Activated CD4-positive, alpha-beta T cell treated with anti-CD3 and anti-CD28 coated beads for 4 hours (primary cell): ENCODE data around the gene FOXB1.

Experiments
- DNase-seq, 2 donors: peaks; one replicate each; pipeline ENCODE4 v3.0.0-alpha.2; 2020

Gene FOXB1

DNA sequence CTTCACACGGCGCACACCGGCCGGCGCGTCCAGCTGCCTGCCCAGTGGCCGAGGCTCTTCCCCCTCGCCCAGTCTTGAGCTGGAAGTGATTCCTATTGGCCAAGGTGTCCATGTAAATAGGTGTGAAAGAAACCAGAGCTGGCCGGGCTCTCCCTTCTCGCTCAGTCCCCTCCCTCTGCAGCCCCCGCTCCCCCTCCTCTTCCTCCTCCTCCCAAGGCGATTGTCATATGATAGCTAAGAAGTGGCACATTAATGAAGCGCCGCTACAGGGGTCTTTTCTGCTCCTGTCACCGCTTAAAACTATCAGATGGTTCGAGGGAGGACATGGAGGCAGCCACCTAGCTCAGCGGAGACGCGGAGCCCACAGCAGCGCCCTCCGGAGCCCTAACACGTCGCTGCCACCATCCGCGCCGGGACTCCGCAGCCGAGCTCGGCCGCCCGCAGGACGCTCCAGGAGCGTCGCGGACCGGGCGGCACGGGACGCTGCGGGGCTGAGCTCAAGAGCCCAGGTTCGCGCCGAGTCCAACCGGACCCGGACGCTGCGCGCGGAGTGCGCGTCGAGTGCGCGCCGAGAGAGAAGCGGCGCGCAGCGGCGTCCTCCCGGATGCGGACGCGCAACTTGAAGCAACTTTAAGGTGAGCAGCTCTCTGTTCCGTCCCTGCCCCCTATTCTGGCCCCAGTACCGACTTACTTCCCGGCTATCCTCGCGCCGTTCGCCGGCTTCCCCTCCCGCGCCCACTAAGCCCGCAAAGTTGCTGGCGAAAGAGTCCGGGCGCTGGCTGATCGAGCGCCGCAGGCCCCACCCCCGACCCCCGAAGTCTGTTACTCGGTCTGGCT lies at the start of gene FOXB1:
Gene FOXB1 (plus strand): TSS at position 303 of the 837 bp plus-strand sequence. CDS start 653 bp downstream, outside the sequence.
- DNase-seq: no peak

DNA sequence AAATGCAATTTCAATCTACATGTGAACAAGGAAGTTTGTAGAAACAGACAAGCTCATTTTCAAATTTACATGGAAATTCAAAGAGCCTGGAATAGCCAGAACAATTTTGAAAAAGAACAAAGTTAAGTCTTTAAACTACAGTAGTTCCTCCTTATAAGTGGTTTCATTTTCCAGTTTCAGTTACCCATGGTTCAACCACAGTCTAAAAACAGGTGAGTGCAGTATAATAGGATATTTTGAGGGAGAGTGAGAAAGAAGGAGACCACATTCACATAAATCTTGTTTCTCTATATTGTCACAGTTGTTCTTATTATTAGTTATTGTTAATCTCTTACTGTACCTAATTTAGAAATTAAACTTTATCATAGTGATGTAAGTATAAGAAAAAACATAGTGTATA lies 45.8 kb upstream of the FOXB1 start:
- no peak for DNase-seq

DNA sequence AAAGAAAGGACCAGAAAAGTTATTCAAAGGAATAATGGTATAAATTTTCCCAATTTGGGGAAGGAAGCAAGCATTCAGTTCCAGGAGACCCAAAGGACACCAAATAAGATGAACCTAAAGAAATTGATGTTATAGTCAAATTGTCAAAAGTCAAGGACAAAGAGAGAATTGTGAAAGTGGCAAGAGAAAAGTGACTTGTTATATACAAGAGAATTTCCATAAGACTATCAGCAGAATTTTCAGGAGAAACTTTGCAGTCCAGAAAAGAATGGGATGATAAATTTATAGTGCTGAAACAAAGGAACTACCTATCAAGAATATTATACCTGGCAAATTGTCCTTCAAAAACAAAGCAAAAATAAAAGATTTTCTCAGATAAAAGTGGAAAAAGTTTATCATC lies 43.8 kb upstream of the FOXB1 start:
- no peak for DNase-seq

DNA sequence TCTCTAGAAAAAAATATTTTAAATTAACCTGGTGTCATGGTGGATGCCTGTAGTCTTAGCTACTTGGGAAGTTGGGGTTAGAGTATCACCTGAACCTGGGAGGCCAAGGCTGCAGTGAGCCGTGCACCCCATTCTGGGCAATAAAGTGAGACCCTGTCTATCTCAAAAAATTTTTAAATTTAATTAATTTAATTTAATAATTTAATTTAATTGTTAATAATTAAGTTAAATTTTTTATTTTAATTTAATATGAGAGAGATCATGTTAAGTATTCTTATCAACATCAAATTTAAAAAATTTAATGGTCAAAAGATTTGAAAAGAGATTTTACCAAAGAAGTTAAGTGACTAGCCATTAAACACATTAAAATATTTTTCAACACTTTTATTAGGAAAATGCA lies 40.8 kb upstream of the FOXB1 start:
- DNase-seq: no peak

DNA sequence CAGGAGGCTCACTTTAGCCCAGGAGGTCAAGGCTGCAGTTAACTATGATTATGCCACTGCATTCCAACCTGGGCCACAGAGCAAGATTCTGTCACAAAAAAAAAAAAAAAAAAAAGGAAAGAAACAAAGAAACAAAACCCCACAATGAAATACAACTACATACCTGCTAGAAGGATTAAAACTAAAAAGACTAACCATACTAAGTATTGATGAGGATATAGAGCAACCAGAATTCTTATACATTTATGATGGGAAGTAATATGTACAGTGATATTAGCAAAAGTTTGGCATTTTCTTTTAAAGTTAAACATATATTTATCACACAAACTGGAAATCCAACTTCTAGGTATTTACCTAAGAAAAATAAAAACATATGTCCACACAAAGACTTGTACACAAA lies 40.2 kb upstream of the FOXB1 start:
- no peak for DNase-seq

DNA sequence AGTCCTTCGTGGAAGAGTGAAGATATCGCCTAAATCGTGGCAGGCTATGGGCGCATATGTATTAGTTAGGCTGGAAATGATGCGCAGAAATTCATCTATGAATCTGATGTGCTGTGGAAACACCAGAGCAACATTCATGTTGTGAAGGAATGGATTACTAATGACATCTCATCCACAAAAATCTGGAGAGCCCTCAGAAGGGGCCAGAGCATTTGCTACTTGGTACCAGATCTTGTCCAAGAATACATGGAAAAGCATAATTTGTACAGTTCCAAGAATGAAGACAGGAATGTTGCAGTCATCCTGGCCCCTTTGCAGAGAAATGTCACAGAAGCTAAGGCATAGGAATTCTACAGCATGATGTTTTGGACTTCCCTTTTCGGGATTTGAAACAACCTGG lies 38.4 kb upstream of the FOXB1 start:
- DNase-seq: no peak

DNA sequence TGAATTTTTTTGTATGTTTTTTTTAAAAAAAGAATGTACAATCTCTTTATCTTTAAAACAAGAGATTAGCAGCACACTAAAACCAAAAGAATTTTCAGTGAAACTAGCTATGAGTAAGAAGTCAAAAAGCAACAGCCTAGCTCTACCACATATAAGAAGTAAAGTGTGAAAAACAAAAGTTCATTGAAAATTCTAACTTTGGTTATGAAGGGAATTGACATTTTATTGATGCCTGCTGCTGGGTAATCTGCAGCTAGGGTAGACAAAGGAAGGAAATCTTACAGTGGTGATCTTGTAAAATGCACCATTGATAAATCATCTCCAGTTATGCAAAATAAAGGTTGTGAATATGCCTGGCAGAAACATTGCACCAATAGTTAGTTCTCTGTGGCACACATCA lies 37.8 kb upstream of the FOXB1 start:
- no peak for DNase-seq

DNA sequence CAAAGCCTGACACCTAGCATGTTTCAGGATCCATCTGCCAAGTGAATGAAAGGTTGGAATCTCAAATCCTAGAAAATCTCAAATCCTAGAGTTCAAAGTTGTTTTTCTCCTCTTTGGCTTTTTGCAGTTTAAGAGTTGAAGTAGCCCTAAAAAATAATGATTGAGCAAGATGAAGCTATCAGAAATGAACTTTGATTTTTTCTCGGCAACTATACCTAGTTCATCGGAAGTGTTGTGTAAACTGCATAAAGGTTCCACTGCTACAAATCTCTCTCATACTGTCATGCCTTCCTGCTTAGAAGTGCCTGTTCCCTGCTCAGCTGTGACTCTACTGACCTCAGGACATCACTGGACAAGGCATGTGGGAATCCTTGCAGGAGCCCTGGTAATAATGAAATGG lies 35.8 kb upstream of the FOXB1 start:
- no peak for DNase-seq

DNA sequence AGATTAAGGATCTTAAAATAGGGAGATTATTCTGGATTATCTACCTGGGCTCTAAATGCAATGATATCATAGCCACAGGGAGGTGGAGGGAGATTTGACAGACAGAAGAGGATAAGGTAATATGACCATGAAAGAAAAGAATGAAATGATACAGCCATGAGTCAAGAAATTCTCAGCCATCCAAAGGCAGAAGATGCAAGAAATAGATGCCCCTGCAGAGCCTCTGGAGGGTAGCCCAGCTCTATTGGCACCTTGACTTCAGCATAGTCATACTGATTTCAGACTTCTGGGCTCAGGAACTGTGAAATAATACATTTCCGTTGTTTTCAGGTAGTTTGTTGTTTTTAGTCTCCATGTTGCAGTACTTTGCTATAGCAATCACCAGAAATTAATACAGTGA lies 31.9 kb upstream of the FOXB1 start:
- no peak for DNase-seq

DNA sequence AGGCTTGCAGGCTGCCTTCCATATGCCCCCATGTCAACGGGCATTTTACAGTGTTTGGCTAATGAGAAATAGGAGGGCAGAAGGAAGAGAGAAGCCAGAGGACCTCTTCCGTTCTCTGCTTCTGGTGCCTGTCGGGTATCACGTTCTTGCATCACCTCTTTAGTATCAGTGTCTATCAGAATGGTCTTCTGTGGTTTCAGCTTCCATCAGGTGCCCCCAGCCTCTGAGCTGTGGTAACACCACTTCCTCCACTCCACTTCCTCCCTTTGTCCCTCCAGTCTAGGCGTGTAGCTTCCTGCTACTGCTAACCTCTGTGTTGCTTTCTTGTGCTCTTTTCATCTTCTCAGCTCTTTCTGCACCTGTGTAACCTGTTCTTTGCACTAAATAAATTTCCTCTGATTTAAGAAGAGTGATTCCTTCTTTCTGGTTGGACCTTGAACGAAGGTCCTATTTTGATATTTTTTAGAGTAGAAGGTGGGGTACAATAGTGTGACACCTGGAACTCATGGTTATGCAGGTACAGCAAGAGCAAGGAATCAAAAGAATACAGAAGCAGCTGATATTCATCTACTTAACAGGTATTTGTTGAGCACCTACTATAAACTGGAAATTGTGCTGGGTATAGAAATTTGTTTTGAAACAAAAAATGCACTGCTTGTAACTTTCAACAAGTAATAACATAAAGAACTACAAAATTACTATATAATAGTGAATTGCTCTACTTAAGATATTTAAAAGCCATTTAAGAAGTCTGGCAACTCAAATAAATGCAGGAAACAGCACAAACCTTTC lies 27.4 kb upstream of the FOXB1 start:
- peak in 1 of 2 donors; percentile 27 for DNase-seq

DNA sequence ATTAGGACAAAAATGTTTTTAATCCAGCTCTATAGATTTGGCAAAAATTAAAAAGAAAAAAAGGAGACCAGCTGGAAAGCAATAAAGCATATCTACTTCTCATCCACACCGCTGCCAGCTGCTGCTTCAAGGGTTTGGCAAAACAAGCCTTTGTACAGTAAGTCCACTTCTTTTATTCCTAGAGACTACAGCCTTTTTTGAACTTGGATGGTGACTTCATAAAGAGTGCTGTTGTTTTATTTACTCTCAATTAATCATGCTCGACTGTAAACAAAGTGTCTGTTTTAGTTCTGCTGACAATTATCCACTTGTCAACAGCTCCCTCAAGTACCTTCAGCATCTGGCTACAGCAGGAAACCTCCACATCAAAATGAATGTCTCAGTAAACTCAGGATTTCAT lies 12.3 kb upstream of the FOXB1 start:
- DNase-seq: no peak

DNA sequence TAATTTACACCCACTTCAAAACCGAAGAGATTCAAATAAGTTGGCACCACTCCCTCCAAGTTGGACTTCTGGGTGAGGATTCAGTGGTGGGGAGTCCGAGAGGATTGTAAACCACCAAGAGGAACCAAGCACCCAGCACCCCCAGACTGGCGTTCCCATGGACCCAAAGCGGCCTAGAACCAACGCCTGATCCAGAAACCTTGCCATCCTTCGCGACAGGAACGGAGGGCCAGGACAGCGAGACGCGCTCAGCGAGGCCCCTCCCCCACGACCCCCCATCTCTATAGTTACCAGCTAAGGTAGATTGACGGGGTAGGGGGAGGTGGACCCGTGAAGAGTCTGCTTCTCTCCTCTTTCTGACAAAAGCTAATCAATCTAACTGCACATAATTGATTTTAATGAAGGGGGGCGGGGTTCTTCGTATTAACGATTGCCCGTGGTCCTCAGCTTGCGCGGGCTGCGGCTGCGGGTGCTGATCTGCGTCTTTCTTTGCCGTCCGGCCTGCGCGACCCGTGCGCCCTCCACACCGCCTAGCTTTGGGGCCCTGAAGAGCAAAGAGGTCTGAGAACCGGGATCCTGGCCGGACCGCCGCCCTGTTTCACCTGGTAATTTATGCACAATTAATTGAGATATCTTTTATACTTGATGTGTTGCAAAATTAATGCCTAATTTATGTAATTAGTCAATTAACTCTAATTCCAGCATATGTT lies 10.9 kb upstream of the FOXB1 start:
- DNase-seq: no peak

DNA sequence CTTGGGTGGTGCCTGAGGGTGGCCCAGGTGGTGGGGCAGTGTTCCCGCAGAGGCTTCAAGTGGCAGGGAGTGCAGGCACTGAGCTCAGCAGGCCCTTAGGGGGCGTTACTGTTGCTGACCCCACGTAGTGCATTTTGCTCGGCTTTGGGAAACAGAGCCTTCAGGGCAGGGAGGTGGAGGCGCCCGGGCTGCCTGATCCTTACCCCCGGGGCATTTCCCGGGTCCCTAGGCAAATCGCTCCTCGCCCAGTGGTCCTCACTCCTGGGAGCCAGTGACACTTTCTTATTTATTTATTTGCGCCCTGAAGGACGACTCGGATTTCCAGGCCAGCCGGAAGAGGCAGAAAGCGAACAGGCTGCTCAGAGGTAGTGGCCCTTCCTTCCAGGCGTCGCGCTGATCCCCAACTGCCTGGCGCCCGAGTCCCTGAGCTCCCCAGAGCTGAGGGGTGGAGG lies 10.1 kb upstream of the FOXB1 start:
- DNase-seq: no peak

DNA sequence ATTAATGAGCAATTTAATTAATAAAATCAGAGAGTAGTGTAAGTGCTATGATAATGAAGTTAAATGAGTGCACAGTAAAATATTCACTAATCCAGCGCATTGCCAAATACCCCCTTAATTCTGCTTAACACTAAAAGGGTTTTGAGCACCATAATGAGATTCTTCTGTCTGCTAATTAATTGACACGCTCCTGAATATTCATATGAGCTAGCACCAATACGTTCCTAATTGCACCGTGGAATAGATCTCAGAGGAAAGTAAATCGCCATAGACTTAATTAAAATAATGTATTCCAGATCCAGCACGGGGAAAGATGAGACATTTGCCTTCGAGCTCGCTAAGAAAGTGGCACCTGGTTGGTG lies 9.6 kb upstream of the FOXB1 start:
- DNase-seq: no peak

DNA sequence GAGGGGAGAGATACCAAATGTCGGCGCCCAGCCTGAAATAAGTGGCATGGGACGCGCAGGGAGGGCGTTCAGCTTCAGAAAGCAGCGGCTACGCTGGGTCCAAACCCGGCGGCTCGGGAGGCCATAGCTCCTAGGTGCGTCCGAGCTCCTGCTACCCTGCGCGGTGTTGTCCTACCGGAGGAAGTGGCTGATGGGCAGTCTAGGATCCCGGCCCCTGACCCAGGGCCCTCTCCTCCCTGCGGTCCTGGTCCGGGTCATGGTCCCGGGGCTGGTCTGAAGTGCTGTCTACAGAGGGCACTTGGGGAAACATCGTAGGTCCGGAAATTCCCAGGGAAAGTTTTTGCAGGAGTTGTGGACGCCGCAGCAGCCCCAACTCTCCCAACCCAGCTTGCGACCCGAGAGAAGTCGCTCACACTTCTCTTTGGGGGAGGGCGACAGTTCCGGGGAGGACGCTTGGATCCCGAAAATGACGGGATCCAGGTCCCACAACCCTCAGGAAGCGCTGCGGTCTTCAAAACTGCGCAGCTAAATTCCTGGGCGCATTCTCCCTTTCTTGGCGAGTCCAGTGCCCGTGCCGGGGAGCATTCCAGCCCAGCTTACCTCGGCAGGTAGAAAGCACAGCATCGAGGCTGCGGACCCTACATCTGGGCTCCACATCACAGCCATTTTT lies 9.1 kb upstream of the FOXB1 start:
- no peak for DNase-seq

DNA sequence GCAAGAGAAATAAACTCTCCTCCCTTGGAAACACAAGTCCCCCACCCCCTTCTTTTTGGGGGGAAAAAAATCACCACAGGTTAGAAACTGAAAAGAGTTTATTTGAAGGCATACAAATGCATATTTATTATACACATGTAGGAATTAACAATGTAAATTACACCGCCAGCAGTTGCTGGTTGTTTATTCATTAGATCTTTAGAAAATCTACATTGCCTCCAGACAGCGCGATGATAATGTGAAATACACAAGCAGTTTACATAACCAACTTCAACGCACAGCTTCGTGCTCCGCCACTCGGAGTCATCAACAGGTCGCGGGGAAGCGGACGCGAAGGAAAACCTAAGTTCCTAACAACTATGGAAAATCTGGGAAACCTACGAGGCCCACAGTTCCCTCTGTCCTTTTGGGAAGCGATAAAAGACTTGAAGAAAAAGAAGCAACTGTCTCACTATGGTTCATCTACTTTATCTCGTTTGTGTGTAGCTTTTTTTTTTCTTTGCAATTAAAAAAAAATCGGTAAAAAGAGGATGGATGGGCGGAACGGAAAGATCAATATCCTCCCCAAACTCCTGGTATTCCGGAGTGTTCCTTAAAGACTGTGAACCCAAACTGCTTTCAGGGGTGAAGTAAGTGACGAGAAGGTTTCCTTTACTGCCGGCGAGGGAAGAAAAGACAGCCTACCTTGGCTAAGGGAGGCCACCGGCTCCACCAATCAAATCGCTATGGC lies 8.4 kb upstream of the FOXB1 start:
- no peak for DNase-seq

DNA sequence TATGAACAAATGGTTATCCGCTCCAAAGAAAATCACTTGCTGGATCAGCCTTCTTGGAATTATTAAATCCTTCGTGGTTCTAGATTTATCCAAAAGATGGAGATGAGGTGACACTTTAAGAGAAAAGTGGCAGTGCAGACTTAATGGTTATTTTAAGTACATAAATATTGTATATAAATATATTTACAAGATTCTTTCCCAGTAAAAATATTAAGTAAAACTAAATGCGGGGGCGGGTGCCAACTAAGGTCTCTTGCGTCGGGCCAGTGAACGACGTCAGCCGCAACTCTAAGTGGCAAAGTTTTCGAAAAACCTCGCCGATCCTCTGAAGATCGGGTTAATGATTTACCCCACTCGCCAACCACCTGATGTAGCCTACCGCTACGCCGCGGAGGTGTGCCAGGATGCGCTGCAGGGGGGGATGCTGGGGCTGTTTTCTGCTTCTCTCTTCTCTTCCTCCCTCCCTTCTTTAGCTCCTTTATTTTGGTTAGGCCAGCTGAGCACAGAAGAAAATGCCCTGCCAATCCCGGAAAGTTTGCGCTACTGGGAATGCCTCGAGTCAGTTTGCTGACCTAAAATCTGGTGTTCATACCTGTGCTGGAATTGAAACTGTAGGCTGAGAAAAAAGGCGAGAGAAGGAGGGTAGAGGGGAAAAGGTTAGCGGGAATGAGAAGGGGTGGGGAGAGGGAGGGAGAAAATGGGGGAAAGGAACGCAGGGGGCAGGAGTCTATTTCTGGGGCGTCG lies 7.6 kb upstream of the FOXB1 start:
- DNase-seq: no peak

DNA sequence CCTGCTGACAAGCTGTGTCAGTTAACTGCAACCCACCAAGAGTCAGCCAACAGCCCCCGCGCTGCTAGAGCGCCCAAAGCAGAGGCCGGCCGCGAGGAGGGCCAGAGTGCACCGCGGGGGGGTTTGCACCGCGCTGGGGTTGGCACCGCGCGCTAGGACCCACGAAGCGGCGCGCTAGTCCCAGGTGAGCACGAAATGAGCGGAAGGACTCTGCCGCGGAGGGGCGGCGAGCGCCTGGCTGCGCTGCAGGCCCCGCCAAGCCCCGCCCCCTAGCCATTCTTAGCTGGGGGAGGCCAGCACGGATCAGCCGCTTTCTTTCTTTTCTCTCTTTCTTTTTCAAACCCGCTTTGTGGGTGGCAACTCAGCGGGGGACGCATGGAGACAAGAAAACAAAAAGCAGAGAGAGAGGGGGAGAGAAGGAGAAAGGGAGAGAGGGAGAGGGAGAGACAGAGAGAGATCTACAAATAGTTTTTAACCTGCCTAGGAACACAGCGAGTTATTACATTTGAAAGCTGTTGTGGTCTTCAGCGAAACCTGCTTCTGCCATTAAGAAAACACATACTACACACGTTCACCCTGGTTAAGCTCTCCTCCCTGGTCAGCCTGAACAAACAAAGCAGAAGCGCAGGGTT lies 6.9 kb upstream of the FOXB1 start:
- peak; percentile 56 to 59 for DNase-seq

DNA sequence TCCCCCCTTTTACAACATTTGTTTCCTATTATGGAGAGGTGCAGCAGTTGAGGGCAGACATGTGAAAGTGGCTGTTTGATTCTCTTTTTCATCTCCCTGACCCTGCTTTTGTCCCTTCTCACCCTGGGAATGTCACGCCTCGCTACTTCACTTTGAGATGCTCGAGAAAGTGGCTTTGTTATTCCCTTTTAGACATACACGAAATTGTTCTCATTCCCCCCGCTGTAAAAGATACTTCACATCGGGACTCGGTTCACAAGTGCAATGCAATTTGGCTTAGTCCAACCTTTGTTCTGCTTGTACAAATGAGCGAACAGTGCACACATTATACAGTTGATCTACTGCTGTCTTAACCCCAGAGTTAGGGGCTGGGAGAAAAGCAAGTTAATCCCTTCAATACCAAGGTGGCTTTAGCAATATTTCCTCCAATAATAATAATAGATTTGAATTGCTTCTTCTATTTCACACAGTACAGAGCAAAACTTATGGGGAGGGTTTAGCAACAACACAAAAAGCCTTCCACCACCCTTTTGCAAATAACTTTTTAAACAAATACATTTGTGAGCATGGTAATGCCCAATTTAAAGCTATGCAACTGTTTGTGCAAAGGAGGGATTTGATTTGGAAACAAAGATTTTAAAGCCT lies 5.7 kb upstream of the FOXB1 start:
- no peak for DNase-seq

DNA sequence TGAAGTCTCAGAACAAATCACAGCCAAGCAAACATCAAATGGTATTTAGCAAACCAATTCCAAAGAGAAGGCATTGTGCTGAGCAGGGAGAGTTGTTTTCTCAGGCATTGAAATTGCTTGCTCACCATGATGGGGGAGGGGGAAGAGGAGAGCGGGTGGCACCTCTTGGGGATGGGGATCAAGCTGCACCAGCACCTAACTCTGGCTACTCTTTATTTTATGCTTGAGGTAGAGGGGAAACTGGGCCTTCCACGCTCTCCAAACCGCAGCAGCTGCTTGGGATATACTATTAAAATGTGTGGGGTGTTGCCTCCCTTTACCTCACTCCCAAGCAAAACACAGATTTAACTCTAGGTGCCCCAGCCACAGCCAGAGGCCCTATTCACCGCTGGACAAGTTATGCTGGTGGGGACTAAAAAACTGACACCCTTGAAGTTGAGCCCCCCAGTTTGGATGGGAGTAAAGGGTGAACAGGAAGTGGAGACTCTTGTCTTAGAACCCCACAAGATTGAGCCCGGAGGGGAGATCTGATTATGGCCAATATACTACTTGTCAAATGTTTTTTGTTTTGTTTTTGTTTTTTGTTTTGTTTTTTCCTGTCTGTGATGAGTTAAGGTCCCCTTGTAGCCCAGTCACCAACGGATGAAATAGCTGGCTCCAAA lies 5.0 kb upstream of the FOXB1 start:
- DNase-seq: no peak
